HG03432 (cell line): Measurements from ENCODE around the gene MFSD6.
A peak's percentile ranks its signal among the peaks of the same experiment; 100 is the strongest.
"Not testable (repeated sequence)": the region's sequence is repeated elsewhere in the genome, so short reads cannot be mapped to it uniquely, and the experiment has no call there.

ENCODE experiments used
- ATAC-seq: cut with Tn5 transposase; IDR thresholded peaks from one replicate; pipeline ENCODE4 v1.9.1; 2021; ENCODE audit warnings: mild to moderate bottlenecking, moderate library complexity; ENCODE audit not compliant: unreplicated experiment

Gene MFSD6

GRCh38 chr2:190460487-190460886, 52.3 kb downstream of the MFSD6 start:
- no peak for ATAC-seq

GRCh38 chr2:190462181-190462580, 54.0 kb downstream of the MFSD6 start:
- no peak for ATAC-seq

- ATAC-seq, result no peak
Measured at GRCh38 chr2:190462611-190463010, 54.5 kb downstream of the MFSD6 start.

DNA sequence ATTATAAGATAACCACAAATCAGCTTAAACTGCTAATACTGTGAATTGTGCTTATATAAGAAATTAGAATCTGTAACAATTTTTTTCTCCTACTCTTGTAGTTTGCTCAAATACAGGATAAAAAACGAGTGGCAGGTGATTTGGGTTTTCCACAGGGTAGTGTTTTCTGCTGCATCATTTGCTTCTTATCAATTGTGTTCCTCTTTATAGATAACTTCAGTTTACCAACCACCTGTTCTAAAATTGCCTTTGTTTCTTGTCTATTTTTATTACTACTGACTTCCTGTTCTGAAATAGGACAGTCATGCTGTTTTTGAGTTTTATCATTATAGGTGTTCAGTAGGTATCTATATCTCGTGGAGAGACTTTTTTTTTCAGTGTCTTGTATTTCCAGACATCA, 56.9 kb downstream of the MFSD6 start:
- ATAC-seq, result peak; percentile 59

DNA sequence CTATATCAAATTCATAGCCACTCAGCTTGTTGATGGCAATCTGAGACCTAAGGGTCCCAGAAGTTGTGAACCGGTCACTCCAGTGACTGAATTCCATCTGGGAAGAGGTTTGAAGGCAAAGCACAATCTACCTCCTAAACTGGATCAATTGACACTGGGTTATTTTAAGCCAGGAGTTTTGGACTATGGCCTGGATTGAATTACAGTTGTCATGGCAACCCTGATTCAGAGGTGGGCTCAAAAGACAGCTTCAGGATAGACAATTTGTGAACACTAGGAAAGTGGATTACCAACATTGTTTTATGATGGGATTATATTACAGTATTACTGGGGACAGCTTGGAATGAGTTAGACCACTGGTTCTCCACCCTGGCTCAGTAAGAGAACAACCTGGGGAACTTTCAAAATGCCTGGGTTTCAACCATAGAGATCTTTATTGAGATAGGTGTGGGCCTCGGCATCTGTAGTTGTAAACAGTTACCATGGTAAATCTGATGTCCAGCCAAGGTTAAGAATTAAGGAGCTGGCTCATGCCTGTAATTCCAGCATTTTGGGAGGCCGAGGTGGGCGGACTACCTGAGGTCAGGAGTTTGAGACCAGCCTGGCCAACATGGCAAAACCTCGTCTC, 58.8 kb downstream of the MFSD6 start:
- ATAC-seq, result no peak

GRCh38 chr2:190467575-190468083, 59.5 kb downstream of the MFSD6 start:
- peak; percentile 35 for ATAC-seq

GRCh38 chr2:190468354-190468753, 60.2 kb downstream of the MFSD6 start:
- ATAC-seq, result not testable (repeated sequence)

DNA sequence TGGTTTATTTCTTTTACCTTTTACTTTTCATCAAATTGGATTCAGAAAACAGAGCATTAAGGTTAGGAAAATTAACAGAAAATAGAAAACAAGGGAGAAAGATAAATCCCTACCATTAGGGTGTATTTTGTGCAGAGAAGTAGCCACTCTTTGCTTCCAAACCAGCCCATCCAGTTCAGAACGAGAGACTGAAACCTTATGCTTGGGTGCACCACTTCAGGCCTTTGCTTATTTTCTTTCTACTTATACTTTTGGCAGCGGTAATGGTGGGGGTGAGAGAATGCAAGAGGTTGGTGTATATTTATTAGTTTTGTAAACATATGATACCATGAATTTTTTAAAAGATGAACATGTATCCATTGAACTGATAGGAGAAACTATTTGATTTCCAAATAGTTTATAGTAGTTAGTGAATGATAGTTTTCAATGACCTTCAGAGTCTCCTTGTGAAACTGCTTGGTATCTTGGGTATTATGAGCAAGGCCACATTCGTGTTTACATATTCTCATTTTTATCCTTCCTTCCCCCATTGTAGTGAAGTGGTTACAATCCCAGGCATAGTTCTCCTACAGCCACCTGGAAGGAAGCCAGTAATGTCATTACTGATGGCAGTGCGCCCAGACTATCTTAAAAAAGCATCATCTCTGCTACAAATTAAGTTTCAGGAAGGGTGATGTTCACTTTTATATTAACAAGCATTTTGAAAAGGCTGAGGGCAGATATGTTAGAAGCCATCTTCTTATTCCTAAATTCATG, 60.8 kb downstream of the MFSD6 start:
- ATAC-seq, result peak; percentile 71

DNA sequence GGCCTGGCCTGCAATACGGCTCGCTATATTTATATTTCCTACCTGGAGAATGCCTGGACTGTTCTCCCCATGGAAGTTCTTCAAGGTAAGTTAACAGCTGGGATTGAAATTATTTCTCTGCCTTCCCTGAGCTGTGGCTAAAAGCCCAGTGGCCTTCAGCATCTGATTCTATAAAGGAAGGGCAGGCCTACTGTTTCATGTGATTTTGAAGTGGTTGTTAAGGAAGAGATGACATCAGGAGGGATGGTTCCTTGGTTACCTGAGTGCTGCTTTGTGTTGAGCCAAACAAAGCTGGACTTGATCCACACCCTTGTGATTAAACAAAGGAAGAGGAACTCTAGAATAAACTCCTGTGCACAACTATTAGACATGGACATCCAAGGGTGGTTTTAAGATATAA, 61.6 kb downstream of the MFSD6 start:
- no peak for ATAC-seq

- ATAC-seq, result no peak
Measured at GRCh38 chr2:190470256-190470826, 62.2 kb downstream of the MFSD6 start.

GRCh38 chr2:190477661-190478454, 69.7 kb downstream of the MFSD6 start:
- no peak for ATAC-seq

- no peak for ATAC-seq
Measured at GRCh38 chr2:190478572-190479195, 70.5 kb downstream of the MFSD6 start.

DNA sequence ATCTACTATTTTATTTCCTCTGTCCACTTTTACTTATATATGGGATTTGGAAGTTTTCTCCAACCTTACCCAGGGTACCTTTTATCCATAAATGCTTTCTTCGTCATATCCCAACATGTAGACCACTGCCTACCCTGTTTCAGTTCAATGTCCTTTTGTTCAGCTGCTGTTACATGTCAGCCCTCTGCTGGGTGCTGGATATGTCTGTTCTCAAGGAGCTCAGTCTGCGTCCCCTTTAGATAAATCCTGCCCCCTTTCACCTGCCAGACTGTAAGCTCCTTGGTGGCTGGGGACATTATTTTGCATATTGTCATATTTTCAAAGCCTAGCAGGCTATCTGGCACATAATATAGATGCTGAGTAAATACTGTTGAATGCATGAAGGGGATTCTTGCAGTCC, 73.2 kb downstream of the MFSD6 start:
- no peak for ATAC-seq

DNA sequence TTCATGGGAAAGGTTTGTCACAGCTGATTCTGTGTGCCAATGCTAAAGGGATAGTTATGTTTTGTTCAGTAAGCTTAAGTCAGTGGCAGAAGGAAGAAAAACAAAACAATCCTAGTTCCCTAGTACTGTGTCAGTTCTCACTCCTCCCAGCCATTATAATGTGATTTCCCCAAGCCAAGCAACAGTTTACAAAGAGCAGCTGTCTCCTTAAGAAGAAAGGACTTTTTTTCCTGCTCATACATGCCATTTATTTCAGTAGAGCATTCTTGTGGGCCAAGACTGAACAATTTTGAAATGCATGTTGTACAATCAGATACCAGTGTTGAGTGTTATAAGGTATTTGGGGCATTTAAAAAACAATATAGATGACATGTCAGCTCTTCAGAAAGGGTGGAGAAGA, 74.3 kb downstream of the MFSD6 start:
- no peak for ATAC-seq

DNA sequence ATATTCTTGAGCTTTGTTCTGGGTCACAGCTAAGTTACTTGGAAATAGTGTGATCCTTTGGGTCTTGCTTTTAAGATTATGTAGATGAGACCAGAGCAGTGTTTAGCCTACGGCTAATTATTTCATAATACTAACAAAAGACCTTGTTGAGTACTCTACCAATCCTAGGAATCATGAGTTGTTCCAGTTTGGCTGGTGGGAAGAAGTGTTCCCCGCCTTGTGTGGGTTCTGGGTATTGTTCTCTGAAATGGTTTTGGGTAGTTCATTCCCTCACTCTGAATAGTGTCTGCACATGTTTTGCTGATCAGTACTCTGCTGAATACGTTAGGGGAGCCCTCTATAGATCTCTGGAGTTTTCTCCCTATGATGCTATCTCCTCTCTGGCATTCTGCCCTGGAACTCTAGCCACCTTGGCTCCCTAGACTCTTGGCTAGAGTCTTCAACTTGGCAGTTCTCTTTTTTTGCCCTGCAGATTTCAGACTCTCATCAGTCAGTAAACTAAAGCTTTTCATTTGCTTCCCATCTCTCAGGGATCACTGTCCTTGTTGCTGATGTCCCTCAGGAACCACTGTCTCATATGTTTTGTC, 78.0 kb downstream of the MFSD6 start:
- no peak for ATAC-seq

DNA sequence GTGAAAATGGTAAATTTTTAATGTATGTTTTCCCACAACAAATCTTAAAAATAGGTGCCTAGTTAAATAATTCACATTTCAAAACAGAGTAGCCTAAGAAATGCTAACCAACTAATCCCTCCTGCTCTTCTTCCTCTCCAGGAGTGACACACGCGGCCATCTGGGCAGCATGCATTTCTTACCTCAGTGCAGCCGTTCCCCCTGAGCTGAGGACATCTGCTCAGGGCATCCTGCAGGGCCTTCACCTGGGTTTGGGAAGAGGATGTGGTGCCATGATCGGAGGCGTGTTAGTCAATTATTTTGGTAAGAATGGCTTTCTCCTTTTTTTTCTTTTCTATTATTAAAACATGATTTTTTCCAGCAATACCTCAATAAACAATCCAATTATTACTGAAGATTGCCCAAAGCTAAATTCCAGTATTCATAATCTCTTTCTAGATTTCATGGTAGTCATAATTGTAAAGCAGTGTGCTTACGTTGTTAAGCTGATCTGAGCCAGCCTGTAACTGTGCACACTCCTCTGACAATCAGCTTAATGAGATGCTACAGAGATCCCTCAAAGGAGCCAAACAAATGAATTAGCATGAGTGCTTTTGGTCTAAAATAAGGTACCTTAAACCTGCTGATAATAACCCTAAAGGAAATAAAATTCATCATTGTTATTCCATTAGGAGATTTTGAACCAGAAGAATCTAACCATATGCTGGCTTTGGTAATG, 80.5 kb downstream of the MFSD6 start:
- ATAC-seq, result no peak

- ATAC-seq, result no peak
Measured at GRCh38 chr2:190489475-190489874, 81.3 kb downstream of the MFSD6 start.

GRCh38 chr2:190490502-190490901, 82.3 kb downstream of the MFSD6 start:
- no peak for ATAC-seq

- no peak for ATAC-seq
Measured at GRCh38 chr2:190493095-190493494, 84.9 kb downstream of the MFSD6 start.
